Kidney epithelial cell (primary cell): Measurements from ENCODE around the gene DBNL. TPM values are rescaled to one million over a fixed set of nuclear protein-coding genes. Genes with fewer than 3 reads are reported as not detected.

Source experiments
- DNase-seq: peaks from one replicate; pipeline ENCODE4 v3.0.0-alpha.2; 2010; ENCODE audit warnings: low read depth
- H3K27me3 ChIP-seq: 2 replicates; pipeline ENCODE4 v1.6.0; 2011; ENCODE audit warnings: low read length; ENCODE audit not compliant: control insufficient read depth, insufficient read depth
- H3K36me3 ChIP-seq: 2 replicates; pipeline ENCODE4 v1.5.1; 2011; ENCODE audit warnings: low read length; ENCODE audit not compliant: control insufficient read depth, insufficient read depth
- H3K4me3 ChIP-seq: 2 replicates; pipeline ENCODE4 v1.5.1; 2011; ENCODE audit warnings: low read depth, mild to moderate bottlenecking, control low read depth, low read length
- total RNA-seq: library from RNA; depleted of rRNA; stranded (reverse); fragments of >200 nt; gene quantifications from 2 replicates; pipeline ENCODE4 v1.2.3, GENCODE V29; 2015
- TF ChIP-seq, protein P1 (sequence below): IDR thresholded peaks from 2 replicates; pipeline ENCODE4 v1.5.1; 2011; ENCODE audit warnings: mild to moderate bottlenecking, moderate library complexity, low read length, control low read depth, inconsistent platforms; ENCODE audit not compliant: insufficient read depth, poor library complexity, severe bottlenecking

The DBNL gene
- total RNA-seq, 1 donor from 2014 or later: 120 TPM

DNA sequence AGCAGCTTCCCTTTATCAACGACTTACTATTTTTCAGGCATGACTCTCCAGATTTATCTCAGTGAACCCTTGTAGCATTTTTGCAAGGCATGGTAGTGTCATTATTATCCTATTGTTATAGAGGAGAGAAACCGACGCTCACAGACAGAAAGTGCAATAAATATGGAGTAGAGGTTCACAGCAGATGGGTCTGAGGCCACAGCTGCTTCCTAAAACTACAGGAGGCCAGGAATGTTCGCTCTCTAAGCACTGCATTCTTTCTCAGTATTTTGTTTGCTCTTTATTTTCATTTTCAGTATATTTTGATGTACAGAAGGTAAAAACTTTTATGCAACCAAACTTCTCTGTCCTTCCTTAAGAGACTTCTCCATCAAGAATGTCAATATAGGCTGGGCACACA lies 55.2 kb downstream of the DBNL start:
- Histone ChIP-seq H3K4me3 (no peak overlapping the region), H3K27me3 (no peaks in the 10 kb centered on the region), H3K36me3 (no peaks in the 10 kb centered on the region)
- DNase-seq: no peak
- TF ChIP-seq, protein P1, sequence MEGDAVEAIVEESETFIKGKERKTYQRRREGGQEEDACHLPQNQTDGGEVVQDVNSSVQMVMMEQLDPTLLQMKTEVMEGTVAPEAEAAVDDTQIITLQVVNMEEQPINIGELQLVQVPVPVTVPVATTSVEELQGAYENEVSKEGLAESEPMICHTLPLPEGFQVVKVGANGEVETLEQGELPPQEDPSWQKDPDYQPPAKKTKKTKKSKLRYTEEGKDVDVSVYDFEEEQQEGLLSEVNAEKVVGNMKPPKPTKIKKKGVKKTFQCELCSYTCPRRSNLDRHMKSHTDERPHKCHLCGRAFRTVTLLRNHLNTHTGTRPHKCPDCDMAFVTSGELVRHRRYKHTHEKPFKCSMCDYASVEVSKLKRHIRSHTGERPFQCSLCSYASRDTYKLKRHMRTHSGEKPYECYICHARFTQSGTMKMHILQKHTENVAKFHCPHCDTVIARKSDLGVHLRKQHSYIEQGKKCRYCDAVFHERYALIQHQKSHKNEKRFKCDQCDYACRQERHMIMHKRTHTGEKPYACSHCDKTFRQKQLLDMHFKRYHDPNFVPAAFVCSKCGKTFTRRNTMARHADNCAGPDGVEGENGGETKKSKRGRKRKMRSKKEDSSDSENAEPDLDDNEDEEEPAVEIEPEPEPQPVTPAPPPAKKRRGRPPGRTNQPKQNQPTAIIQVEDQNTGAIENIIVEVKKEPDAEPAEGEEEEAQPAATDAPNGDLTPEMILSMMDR: no peak

DNA sequence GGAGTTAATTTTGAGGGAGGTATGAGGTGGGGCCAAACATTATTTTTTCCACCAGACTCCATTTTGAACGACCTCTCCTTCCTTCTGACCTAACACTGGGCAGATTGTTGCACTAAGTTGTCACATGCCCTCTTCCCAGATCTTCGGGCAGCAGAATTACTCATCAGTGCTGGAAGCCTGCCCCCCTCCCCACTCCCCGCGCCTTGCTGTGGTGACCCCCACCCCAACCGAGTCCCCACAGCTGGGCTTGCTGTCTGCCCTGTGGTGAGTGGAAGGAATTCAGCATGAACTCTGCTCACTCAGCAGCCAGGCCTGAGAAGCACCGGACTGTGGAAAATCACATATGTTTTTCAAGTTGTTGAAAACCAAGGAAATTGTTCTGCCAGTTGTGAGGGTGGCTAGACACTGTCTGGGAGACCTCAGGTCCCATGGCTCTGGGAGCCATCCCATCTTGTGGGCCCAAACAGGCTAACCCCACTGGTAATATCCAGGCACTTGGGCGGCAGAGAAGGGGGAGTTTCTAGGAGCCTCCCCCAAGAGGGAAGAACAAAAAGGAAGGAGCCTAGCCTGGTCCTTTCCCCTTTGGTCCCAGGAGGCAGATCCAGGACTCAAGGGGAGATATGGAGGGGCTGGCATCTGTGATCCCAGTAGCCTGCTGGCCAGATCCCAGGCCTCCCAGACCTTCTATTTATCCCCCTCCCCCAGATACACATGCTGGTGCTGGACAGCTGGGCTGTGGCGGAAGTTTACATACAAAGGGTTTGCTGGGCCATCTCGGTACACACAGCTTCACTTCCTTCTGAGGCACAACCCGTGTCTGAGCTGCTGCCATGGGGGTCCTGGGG lies 56.2 kb downstream of the DBNL start:
- no peak overlapping the region for H3K4me3 ChIP-seq
- peak; percentile 79 for DNase-seq
- H3K27me3 ChIP-seq: no peaks in the 10 kb centered on the region
- H3K36me3 ChIP-seq: no peaks in the 10 kb centered on the region
- TF ChIP-seq, protein P1: no peak

DNA sequence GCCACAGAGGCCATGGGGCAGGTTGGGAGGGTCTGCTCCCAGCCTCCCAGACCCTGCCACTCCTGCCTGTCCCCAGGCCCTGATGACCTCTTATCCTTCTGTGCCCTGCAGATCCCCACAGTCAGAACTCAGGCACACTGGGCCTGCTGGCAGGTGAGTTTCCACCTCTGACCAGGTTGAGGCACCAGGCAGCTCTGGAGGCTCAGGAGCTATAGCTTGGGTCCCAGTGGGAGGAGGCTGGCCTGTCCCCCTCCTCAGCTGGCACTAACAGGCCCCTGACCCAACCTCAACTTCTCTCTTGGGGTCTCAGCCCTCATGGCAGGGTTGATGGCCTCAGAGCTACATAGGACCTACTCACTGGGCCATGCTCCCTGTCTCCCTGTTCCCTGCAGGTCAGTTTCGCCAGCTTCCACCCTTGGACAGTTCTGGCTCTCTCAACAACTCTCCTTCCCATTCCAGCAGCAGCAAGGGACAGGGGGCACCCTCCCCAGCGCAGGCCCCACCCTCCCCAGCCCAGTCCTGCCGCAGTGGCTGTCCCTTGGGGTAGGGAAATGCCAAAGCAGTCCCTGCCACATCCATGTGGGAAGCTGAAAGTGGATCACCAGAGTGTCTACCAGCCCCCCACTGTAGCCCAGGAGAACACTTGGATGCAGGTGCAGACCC lies 56.9 kb downstream of the DBNL start:
- TF ChIP-seq, protein P1: no peak
- H3K36me3 ChIP-seq: no peaks in the 10 kb centered on the region
- DNase-seq: no peak
- H3K27me3 ChIP-seq: no peaks in the 10 kb centered on the region
- H3K4me3 ChIP-seq: no peak overlapping the region

DNA sequence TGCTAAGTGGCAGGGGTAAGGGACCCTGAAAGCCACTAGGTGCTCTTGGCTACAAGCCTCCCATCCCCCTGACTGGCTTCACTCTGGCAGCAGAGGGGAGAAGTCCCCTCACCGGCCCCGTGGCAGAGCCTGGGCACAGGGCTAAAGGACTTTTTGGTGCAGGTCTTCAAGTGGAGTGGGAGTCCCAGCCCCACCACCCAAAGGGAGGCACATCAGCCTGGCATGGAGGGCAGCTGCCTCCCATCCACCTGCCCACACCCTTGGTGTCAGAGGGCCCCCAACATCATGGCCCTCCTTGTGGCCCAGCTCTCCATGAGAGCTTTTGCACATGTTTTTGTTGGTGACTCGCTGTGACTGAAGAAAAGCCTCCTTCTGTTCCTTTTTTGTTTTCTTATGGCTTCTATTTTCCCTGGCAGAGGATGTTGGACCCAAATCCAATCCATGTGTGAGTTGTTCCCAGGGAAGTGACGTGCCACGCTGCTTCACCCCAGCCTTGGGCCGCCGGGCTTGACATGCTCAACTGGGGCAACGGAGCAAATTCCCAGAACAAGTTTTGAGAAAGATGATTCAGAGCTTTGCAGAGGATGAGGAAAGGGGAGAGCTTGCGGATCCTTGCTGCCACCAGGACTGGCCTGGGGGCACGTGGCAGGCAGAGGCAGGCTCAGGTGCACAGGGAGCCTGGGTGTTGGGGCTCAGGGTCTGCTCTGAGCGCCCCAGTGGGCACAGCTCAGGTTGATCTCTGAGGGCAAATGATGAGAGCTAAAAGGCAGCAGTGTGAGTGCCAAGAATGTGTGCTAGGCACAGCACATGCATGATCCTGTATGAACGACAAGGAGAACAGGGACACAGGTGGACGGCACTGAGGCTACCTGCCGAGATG lies 57.7 kb downstream of the DBNL start:
- TF ChIP-seq, protein P1: no peak

DNA sequence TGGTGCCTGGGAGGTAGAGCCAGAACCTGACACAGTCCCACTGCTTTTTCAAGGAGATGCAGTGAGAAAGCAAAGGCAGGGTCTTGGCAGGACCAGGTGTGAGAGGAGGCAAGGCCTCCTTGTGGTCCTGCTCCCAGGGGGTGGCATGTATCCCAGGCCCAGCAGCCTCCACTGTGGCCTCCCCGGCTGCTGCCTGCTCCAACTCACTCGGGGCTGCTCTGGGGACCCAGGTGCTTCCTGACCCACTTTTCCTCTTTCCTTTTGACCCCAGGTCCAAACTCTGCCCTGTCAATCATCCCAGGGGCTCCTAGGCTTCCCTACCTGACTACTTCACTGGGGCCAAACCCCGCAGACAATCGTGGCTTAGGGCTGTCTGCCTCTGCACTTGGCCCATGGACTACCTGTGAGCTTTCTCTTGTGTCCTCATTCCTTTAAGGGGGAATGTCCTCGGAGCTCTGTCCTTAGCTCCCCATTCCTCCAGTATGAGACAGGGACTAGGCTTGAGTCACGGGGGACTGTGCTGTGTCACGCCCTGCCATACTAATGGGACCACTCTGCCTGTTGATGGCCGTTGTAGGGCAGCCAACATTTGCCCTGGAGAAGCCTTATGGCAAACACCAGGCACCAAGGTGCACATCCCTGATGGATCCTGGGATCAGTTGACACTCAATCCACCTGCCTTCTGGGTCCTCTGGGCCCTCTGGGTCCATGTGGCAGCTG lies 58.5 kb downstream of the DBNL start:
- peaks cover 2% of the 10 kb centered on the region for H3K36me3 ChIP-seq
- no peaks in the 10 kb centered on the region for H3K27me3 ChIP-seq
- TF ChIP-seq, protein P1: no peak
- H3K4me3 ChIP-seq: no peak overlapping the region
- DNase-seq: no peak

More for the DNA sequence above, 57.7 kb downstream of the DBNL start:
- no peak overlapping the region for H3K4me3 ChIP-seq
- H3K36me3 ChIP-seq: no peaks in the 10 kb centered on the region
- no peak for DNase-seq
- H3K27me3 ChIP-seq: no peaks in the 10 kb centered on the region
